Measurements from ENCODE around the gene KAT14.

KAT14 gene

DNA sequence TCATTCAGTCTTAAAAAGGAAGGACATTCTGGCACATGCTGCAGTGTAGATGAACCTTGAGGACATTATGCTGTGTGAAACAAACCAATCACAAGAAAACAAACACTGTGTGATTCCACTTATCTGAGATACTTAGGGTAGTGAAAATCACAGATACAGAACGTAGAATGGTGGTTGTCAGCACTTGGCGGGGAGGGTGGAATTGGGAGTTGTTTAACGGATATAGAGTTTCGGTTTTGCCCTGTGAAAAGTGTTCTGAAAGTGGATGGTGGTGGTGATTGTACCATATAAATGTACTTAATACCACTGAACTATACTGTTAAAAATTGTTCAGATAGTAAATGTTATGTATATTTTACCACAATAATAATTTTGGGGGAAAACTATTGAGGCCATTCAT is 18.4 kb downstream of the KAT14 start:
- no peaks in the 10 kb centered on the region for H4K20me1 ChIP-seq (ENCODE audit: low read depth, low read length)
- no peaks in the 10 kb centered on the region for H3K9me2 ChIP-seq (replicated peaks; ENCODE audit: insufficient read depth, low read length)
- peaks cover 13% of the 10 kb centered on the region for H3K36me3 ChIP-seq (ENCODE audit: low read length)
- H3K79me2 ChIP-seq (ENCODE audit: insufficient read depth, low read length), result no peaks in the 10 kb centered on the region; the same call in 1 of the 2 replicates
- H2AFZ ChIP-seq (ENCODE audit: low read depth, low read length, severe bottlenecking), result no peak overlapping the region
- H3K27me3 ChIP-seq (ENCODE audit: low read length), result no peaks in the 10 kb centered on the region
- no peak overlapping the region for H3K27ac ChIP-seq (ENCODE audit: low read depth, low read length)
- no peak overlapping the region for H3K9ac ChIP-seq (ENCODE audit: low read length)
- no peak overlapping the region for H3K4me2 ChIP-seq (ENCODE audit: low read depth, low read length, poor library complexity, severe bottlenecking)
- H3K4me3 ChIP-seq (ENCODE audit: insufficient read depth, low read length, poor library complexity, severe bottlenecking), result no peak overlapping the region
- no peaks in the 10 kb centered on the region for H3F3A ChIP-seq (ENCODE audit: insufficient read depth)
- no peaks in the 10 kb centered on the region for H3K9me3 ChIP-seq (ENCODE audit: insufficient read depth, low read length)
- TF ChIP-seq, protein P1, sequence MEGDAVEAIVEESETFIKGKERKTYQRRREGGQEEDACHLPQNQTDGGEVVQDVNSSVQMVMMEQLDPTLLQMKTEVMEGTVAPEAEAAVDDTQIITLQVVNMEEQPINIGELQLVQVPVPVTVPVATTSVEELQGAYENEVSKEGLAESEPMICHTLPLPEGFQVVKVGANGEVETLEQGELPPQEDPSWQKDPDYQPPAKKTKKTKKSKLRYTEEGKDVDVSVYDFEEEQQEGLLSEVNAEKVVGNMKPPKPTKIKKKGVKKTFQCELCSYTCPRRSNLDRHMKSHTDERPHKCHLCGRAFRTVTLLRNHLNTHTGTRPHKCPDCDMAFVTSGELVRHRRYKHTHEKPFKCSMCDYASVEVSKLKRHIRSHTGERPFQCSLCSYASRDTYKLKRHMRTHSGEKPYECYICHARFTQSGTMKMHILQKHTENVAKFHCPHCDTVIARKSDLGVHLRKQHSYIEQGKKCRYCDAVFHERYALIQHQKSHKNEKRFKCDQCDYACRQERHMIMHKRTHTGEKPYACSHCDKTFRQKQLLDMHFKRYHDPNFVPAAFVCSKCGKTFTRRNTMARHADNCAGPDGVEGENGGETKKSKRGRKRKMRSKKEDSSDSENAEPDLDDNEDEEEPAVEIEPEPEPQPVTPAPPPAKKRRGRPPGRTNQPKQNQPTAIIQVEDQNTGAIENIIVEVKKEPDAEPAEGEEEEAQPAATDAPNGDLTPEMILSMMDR (IDR thresholded peaks at IDR 0.05; ENCODE audit: insufficient read depth, low read length, poor library complexity, severe bottlenecking), result no peak
- TF ChIP-seq EZH2phosphoT487 (conservative IDR thresholded peaks at IDR 0.05; ENCODE audit: low read length), result no peak

DNA sequence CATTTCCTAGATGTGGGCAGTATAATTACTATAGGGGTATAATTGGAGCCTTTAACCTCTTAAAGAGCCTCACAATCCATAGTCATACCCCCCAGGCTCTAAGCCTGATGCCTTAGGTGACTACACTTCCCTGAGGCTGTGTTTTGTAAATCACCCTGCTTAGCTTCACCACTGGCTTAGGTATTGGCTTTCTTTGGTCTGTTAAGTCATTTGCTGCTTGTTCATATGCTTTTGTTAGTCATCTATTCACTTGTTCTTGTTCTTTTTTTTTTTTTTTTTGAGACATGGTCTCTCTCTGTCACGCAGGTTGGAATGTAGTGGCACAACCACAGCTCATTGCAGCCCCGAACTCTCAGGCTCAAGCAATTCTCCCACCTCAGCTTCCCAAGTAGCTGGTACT is 26.7 kb downstream of the KAT14 start:
- Histone ChIP-seq H3K4me3 (ENCODE audit: insufficient read depth, low read length, poor library complexity, severe bottlenecking) (no peak overlapping the region), H3K27ac (ENCODE audit: low read depth, low read length) (no peak overlapping the region), H3K79me2 (ENCODE audit: insufficient read depth, low read length) (peaks cover 14% of the 10 kb centered on the region), H3K27me3 (ENCODE audit: low read length) (no peaks in the 10 kb centered on the region), H3K9ac (ENCODE audit: low read length) (no peak overlapping the region), H3K9me3 (ENCODE audit: insufficient read depth, low read length) (no peaks in the 10 kb centered on the region), H3F3A (ENCODE audit: insufficient read depth) (no peaks in the 10 kb centered on the region), H3K4me2 (ENCODE audit: low read depth, low read length, poor library complexity, severe bottlenecking) (no peak overlapping the region), H3K36me3 (ENCODE audit: low read length) (peaks cover 14% of the 10 kb centered on the region; the same call in 1 of the 2 replicates), H2AFZ (ENCODE audit: low read depth, low read length, severe bottlenecking) (no peak overlapping the region), H4K20me1 (ENCODE audit: low read depth, low read length) (no peaks in the 10 kb centered on the region), H3K9me2 (replicated peaks; ENCODE audit: insufficient read depth, low read length) (no peaks in the 10 kb centered on the region)
- TF ChIP-seq EZH2phosphoT487 (conservative IDR thresholded peaks at IDR 0.05; ENCODE audit: low read length), result no peak
- TF ChIP-seq, protein P1 (IDR thresholded peaks at IDR 0.05; ENCODE audit: insufficient read depth, low read length, poor library complexity, severe bottlenecking), result no peak

DNA sequence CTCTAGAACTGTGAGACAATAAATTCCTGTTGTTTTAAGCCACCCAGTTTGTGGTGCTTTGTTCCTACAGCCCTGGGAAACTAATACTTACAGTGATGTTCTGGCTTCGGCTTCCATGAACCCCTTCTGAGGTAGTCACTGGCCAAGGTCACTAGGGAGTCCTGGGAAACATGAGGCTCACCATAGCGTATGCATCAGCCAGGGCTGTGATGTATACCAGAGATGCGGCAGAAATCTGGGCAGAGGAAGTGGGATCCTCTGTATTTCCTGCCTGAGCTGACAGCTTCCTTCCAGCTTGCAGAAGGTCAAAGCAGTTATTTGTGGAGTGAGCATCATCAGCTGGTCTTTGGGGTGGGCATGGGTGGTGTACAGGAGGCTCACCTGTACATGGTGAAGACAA is 27.9 kb downstream of the KAT14 start:
- no peak overlapping the region for H3K9ac ChIP-seq (ENCODE audit: low read length)
- H3K4me2 ChIP-seq (ENCODE audit: low read depth, low read length, poor library complexity, severe bottlenecking), result no peak overlapping the region
- H3K27ac ChIP-seq (ENCODE audit: low read depth, low read length), result no peak overlapping the region
- no peaks in the 10 kb centered on the region for H3K27me3 ChIP-seq (ENCODE audit: low read length)
- no peak for TF ChIP-seq EZH2phosphoT487 (conservative IDR thresholded peaks at IDR 0.05; ENCODE audit: low read length)
- TF ChIP-seq, protein P1 (IDR thresholded peaks at IDR 0.05; ENCODE audit: insufficient read depth, low read length, poor library complexity, severe bottlenecking), result no peak
- no peak overlapping the region for H2AFZ ChIP-seq (ENCODE audit: low read depth, low read length, severe bottlenecking)
- H4K20me1 ChIP-seq (ENCODE audit: low read depth, low read length), result no peaks in the 10 kb centered on the region
- no peaks in the 10 kb centered on the region for H3F3A ChIP-seq (ENCODE audit: insufficient read depth)
- H3K36me3 ChIP-seq (ENCODE audit: low read length), result peaks cover 14% of the 10 kb centered on the region; the same call in 1 of the 2 replicates
- no peaks in the 10 kb centered on the region for H3K9me2 ChIP-seq (replicated peaks; ENCODE audit: insufficient read depth, low read length)
- no peak overlapping the region for H3K4me3 ChIP-seq (ENCODE audit: insufficient read depth, low read length, poor library complexity, severe bottlenecking)
- peaks cover 21% of the 10 kb centered on the region for H3K79me2 ChIP-seq (ENCODE audit: insufficient read depth, low read length)
- H3K9me3 ChIP-seq (ENCODE audit: insufficient read depth, low read length), result no peaks in the 10 kb centered on the region
